Smooth muscle cell (in vitro differentiated cells): ENCODE measurements around the gene PANX3. TPM values are rescaled to one million over a fixed set of nuclear protein-coding genes. Genes with fewer than 3 reads are reported as not detected.

ENCODE experiments used
- DNase-seq: peaks from one replicate; lab custom pipeline; 2025; ENCODE audit not compliant: unreplicated experiment; lab: John Stamatoyannopoulos, UW
- H2AFZ ChIP-seq: fragments of 200-600 bp; sonication (generic); 2 replicates; pipeline ENCODE4 v1.6.0; 2016; ENCODE audit warnings: antibody characterized with exemption, low read depth, mild to moderate bottlenecking
- H3F3A ChIP-seq: fragments of 200-600 bp; sonication (generic); 2 replicates; pipeline ENCODE4 v1.6.0; 2017; ENCODE audit warnings: antibody characterized with exemption, low read depth
- H3K27ac ChIP-seq: fragments of 200-600 bp; sonication (generic); 2 replicates; pipeline ENCODE4 v1.5.1; 2016; ENCODE audit warnings: low read depth, mild to moderate bottlenecking
- H3K27me3 ChIP-seq: fragments of 200-600 bp; sonication (generic); 2 replicates; pipeline ENCODE4 v1.6.1; 2016; ENCODE audit warnings: low read depth, mild to moderate bottlenecking
- H3K36me3 ChIP-seq: fragments of 200-600 bp; sonication (generic); 2 replicates; pipeline ENCODE4 v1.5.1; 2016; ENCODE audit warnings: low read depth
- H3K4me1 ChIP-seq: fragments of 200-600 bp; sonication (generic); 2 replicates; pipeline ENCODE4 v1.5.1; 2016; ENCODE audit warnings: low read depth
- H3K4me2 ChIP-seq: fragments of 200-600 bp; sonication (generic); 2 replicates; pipeline ENCODE4 v1.6.0; 2016; ENCODE audit warnings: mild to moderate bottlenecking
- H3K4me3 ChIP-seq: fragments of 200-600 bp; sonication (generic); 2 replicates; pipeline ENCODE4 v1.5.1; 2016; ENCODE audit warnings: mild to moderate bottlenecking
- H3K79me2 ChIP-seq: fragments of 200-600 bp; sonication (generic); 2 replicates; pipeline ENCODE4 v1.6.0; 2016; ENCODE audit warnings: low read depth, mild to moderate bottlenecking
- H3K9ac ChIP-seq: fragments of 200-600 bp; sonication (generic); 2 replicates; pipeline ENCODE4 v1.6.0; 2016; ENCODE audit warnings: low read depth
- H3K9me3 ChIP-seq: fragments of 200-600 bp; sonication (generic); replicated peaks from 2 replicates; pipeline ENCODE4 v1.5.1; 2016; ENCODE audit warnings: low read depth
- H4K20me1 ChIP-seq: fragments of 200-600 bp; sonication (generic); 2 replicates; pipeline ENCODE4 v1.6.0; 2016; ENCODE audit warnings: low read depth
- CTCF ChIP-seq: fragments of 200-600 bp; sonication (generic); IDR thresholded peaks from 2 replicates; pipeline ENCODE4 v1.5.1; 2017; ENCODE audit warnings: borderline replicate concordance, mild to moderate bottlenecking, antibody characterized with exemption; ENCODE audit not compliant: insufficient read depth, poor library complexity, severe bottlenecking
- WGBS: methylation state at CpG from one replicate; pipeline ENCODE4 v1.1.7; 2016; ENCODE audit warnings: low lambda C conversion rate; 5-methylcytosine and 5-hydroxymethylcytosine counted together
- polyA plus RNA-seq: library from polyadenylated mRNA; unstranded; fragments of >200 nt; fragmentation: Nextera tagmentation; extraction: Ambion mirVana; gene quantifications from 2 replicates; pipeline ENCODE4 v1.2.1, GENCODE V29; 2016
- small RNA-seq: library from RNA; depleted of rRNA; stranded (forward); fragments of <200 nt; gene quantifications from one replicate; pipeline ENCODE3, GENCODE V24; 2014
- total RNA-seq: library from RNA; depleted of rRNA; stranded (reverse); fragments of >200 nt; gene quantifications from 2 replicates; pipeline ENCODE4 v1.2.3, GENCODE V29; 2014

The PANX3 gene
- total and polyA plus RNA-seq, 2 experiments from 2014 or later, result not detected

GRCh38 chr11:124669193-124669592, 58.0 kb downstream of the PANX3 start:
- no peak overlapping the region for H2AFZ ChIP-seq
- H3K27ac ChIP-seq, result no peak overlapping the region
- no peaks in the 10 kb centered on the region for H3K4me1 ChIP-seq
- WGBS, result 26% methylated on average over 8 of the region's 8 CpGs
- no peaks in the 10 kb centered on the region for H3F3A ChIP-seq
- H3K4me3 ChIP-seq, result no peak overlapping the region
- no peaks in the 10 kb centered on the region for H4K20me1 ChIP-seq
- no peak overlapping the region for H3K9ac ChIP-seq
- H3K79me2 ChIP-seq, result no peaks in the 10 kb centered on the region
- H3K27me3 ChIP-seq, result no peaks in the 10 kb centered on the region
- H3K9me3 ChIP-seq, result no peaks in the 10 kb centered on the region
- peak; percentile 72 for TF ChIP-seq CTCF
- no peak overlapping the region for H3K4me2 ChIP-seq
- no peak for DNase-seq
- H3K36me3 ChIP-seq, result no peaks in the 10 kb centered on the region

Small RNA genes within 50 kb of the gene (small RNA-seq; reads per million reads assigned to genes)
- not detected for gene RNA5SP352

Other genes starting within 250 kb of the PANX3 start
- not detected in 2 replicates for gene OR8B2, start 226.9 kb upstream of the PANX3 start, total RNA-seq
- gene OR8B2, start 226.9 kb upstream of the PANX3 start, polyA plus RNA-seq, result not detected in 2 replicates
- gene OR8B3, start 212.4 kb upstream of the PANX3 start, total RNA-seq, result not detected in 2 replicates
- not detected in 2 replicates for gene OR8B3, start 212.4 kb upstream of the PANX3 start, polyA plus RNA-seq
- not detected in 2 replicates for gene OR8B4, start 186.6 kb upstream of the PANX3 start, total RNA-seq
- gene OR8B4, start 186.6 kb upstream of the PANX3 start, polyA plus RNA-seq, result not detected in 2 replicates
- gene OR8B8, start 165.7 kb upstream of the PANX3 start, total RNA-seq, result 0.04 TPM in 1 of 2 replicates, not detected in the other
- not detected in 2 replicates for gene OR8B8, start 165.7 kb upstream of the PANX3 start, polyA plus RNA-seq
- not detected in 2 replicates for gene OR8B12, start 67.8 kb upstream of the PANX3 start, total RNA-seq
- gene OR8B12, start 67.8 kb upstream of the PANX3 start, polyA plus RNA-seq, result not detected in 2 replicates
- not detected in 2 replicates for gene OR8A1, start 41.4 kb upstream of the PANX3 start, total RNA-seq
- not detected in 2 replicates for gene OR8A1, start 41.4 kb upstream of the PANX3 start, polyA plus RNA-seq
- gene TBRG1, start 11.4 kb downstream of the PANX3 start, total RNA-seq, result 23.4 and 30.6 TPM in 2 replicates
- 28.5 and 28.9 TPM in 2 replicates for gene TBRG1, start 11.4 kb downstream of the PANX3 start, polyA plus RNA-seq
- gene SIAE, start 62.3 kb downstream of the PANX3 start, total RNA-seq, result 12.5 and 14.1 TPM in 2 replicates
- gene SIAE, start 62.3 kb downstream of the PANX3 start, polyA plus RNA-seq, result 9.7 and 11.5 TPM in 2 replicates
- 6.1 and 12.2 TPM in 2 replicates for gene SPA17, start 62.5 kb downstream of the PANX3 start, total RNA-seq
- gene SPA17, start 62.5 kb downstream of the PANX3 start, polyA plus RNA-seq, result 7.4 and 9.2 TPM in 2 replicates
- 1.2 TPM in 1 of 2 replicates, not detected in the other for gene NRGN, start 128.5 kb downstream of the PANX3 start, total RNA-seq
- 2.0 and 2.8 TPM in 2 replicates for gene NRGN, start 128.5 kb downstream of the PANX3 start, polyA plus RNA-seq
- gene VSIG2, start 140.8 kb downstream of the PANX3 start, total RNA-seq, result not detected in 2 replicates
- gene VSIG2, start 140.8 kb downstream of the PANX3 start, polyA plus RNA-seq, result not detected in 2 replicates
- gene ESAM, start 150.9 kb downstream of the PANX3 start, total RNA-seq, result 0.31 and 0.76 TPM in 2 replicates
- gene ESAM, start 150.9 kb downstream of the PANX3 start, polyA plus RNA-seq, result 0.94 and 1.5 TPM in 2 replicates
- gene MSANTD2, start 189.0 kb downstream of the PANX3 start, total RNA-seq, result 18.8 and 25.3 TPM in 2 replicates
- gene MSANTD2, start 189.0 kb downstream of the PANX3 start, polyA plus RNA-seq, result 11.4 and 13.6 TPM in 2 replicates